ENCODE results near the gene MCCD1. TPM values are rescaled to one million over a fixed set of nuclear protein-coding genes. Genes with fewer than 3 reads are reported as not detected.

Gene MCCD1
- total RNA-seq, 1 experiment from 2014 or later = not detected

DNA sequence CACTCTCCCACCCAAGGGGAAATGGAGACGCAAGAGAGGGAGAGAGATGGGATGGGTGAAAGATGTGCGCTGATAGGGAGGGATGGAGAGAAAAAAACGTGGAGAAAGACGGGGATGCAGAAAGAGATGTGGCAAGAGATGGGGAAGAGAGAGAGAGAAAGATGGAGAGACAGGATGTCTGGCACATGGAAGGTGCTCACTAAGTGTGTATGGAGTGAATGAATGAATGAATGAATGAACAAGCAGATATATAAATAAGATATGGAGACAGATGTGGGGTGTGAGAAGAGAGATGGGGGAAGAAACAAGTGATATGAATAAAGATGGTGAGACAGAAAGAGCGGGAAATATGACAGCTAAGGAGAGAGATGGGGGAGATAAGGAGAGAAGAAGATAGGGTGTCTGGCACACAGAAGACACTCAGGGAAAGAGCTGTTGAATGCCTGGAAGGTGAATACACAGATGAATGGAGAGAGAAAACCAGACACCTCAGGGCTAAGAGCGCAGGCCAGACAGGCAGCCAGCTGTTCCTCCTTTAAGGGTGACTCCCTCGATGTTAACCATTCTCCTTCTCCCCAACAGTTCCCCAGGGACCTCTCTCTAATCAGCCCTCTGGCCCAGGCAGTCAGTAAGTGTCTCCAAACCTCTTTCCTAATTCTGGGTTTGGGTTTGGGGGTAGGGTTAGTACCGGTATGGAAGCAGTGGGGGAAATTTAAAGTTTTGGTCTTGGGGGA is 47.4 kb downstream of the MCCD1 start:
- CTCF ChIA-PET = interaction anchor here (0.6 kb wide), 1 partner anchor 62 kb away, joined by 5 read pairs; no protein-coding TSS in a partner anchor
- TF ChIP-seq, protein P1, sequence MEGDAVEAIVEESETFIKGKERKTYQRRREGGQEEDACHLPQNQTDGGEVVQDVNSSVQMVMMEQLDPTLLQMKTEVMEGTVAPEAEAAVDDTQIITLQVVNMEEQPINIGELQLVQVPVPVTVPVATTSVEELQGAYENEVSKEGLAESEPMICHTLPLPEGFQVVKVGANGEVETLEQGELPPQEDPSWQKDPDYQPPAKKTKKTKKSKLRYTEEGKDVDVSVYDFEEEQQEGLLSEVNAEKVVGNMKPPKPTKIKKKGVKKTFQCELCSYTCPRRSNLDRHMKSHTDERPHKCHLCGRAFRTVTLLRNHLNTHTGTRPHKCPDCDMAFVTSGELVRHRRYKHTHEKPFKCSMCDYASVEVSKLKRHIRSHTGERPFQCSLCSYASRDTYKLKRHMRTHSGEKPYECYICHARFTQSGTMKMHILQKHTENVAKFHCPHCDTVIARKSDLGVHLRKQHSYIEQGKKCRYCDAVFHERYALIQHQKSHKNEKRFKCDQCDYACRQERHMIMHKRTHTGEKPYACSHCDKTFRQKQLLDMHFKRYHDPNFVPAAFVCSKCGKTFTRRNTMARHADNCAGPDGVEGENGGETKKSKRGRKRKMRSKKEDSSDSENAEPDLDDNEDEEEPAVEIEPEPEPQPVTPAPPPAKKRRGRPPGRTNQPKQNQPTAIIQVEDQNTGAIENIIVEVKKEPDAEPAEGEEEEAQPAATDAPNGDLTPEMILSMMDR (conservative IDR thresholded peaks at IDR 0.05; ENCODE audit: low read depth, low read length) = no peak
- 0 out of 2 replicates have a peak, but pooled peaks cover 8% of the 10 kb centered on the region for H3K4me1 ChIP-seq (ENCODE audit: insufficient read depth, low read length)
- BruUV-seq (replicated peaks) = no TSS peak
- H2AFZ ChIP-seq (ENCODE audit: low read length) = no peak overlapping the region
- no peaks in the 10 kb centered on the region for H3K27me3 ChIP-seq (ENCODE audit: low read length)
- POLR2A ChIA-PET (ENCODE audit: unreplicated experiment) = no interaction called here
- H3F3A ChIP-seq (ENCODE audit: low read length, unreplicated experiment) = no peaks in the 10 kb centered on the region
- no peak overlapping the region for H3K27ac ChIP-seq (ENCODE audit: low read length)
- no peak for DNase-seq
- H3K9me3 ChIP-seq (ENCODE audit: low read length) = no peaks in the 10 kb centered on the region
- no peaks in the 10 kb centered on the region for H3K36me3 ChIP-seq (ENCODE audit: low read depth, low read length)
- H3K4me3 ChIP-seq (ENCODE audit: low read length) = no peak overlapping the region
- intact Hi-C loops (cut with micrococcal nuclease) = no loop called here
- H3K79me2 ChIP-seq (ENCODE audit: low read length) = no peaks in the 10 kb centered on the region
- H3K9me2 ChIP-seq (replicated peaks; ENCODE audit: low read length) = no peaks in the 10 kb centered on the region
- no peak overlapping the region for H3K4me2 ChIP-seq (ENCODE audit: low read length)
- H3K9ac ChIP-seq (ENCODE audit: low read length) = no peak overlapping the region
- H4K20me1 ChIP-seq (ENCODE audit: low read length) = no peaks in the 10 kb centered on the region
- no peak for ATAC-seq

GRCh38 chr6:31576897-31577578 is 48.3 kb downstream of the MCCD1 start:
- POLR2A ChIA-PET (ENCODE audit: unreplicated experiment) = interaction anchor here (0.6 kb wide), 1 partner anchor 341 kb away, joined by 7 read pairs; no protein-coding TSS in a partner anchor

More at GRCh38 chr6:31576897-31577578, 48.3 kb downstream of the MCCD1 start:
- H3K9ac ChIP-seq (ENCODE audit: low read length) = no peak overlapping the region
- no peak overlapping the region for H3K27ac ChIP-seq (ENCODE audit: low read length)
- H3K9me3 ChIP-seq (ENCODE audit: low read length) = no peaks in the 10 kb centered on the region
- no peak for DNase-seq
- no peak overlapping the region for H3K4me2 ChIP-seq (ENCODE audit: low read length)
- no peak for TF ChIP-seq EZH2phosphoT487 (IDR thresholded peaks at IDR 0.05; ENCODE audit: borderline replicate concordance, low read length)
- TF ChIP-seq, protein P1 (conservative IDR thresholded peaks at IDR 0.05; ENCODE audit: low read depth, low read length) = no peak
- TF ChIP-seq EZH2 (IDR thresholded peaks at IDR 0.05; ENCODE audit: low read length, unreplicated experiment) = no peak
- no peaks in the 10 kb centered on the region for H3K79me2 ChIP-seq (ENCODE audit: low read length)
- CTCF ChIA-PET = interaction anchor here (0.6 kb wide), 1 partner anchor 21 kb away, joined by 3 read pairs; no protein-coding TSS in a partner anchor
- no peaks in the 10 kb centered on the region for H3K36me3 ChIP-seq (ENCODE audit: low read depth, low read length)
- intact Hi-C loops (cut with micrococcal nuclease) = no loop called here
- H3K27me3 ChIP-seq (ENCODE audit: low read length) = no peaks in the 10 kb centered on the region
- H3K9me2 ChIP-seq (replicated peaks; ENCODE audit: low read length) = no peaks in the 10 kb centered on the region
- H4K20me1 ChIP-seq (ENCODE audit: low read length) = no peaks in the 10 kb centered on the region
- no peak overlapping the region for H2AFZ ChIP-seq (ENCODE audit: low read length)
- BruUV-seq (replicated peaks) = no TSS peak
- ATAC-seq = no peak
- peaks cover 11% of the 10 kb centered on the region; the same call in 1 of the 2 replicates for H3K4me1 ChIP-seq (ENCODE audit: insufficient read depth, low read length)
- no peaks in the 10 kb centered on the region for H3F3A ChIP-seq (ENCODE audit: low read length, unreplicated experiment)
- no peak overlapping the region for H3K4me3 ChIP-seq (ENCODE audit: low read length)
